Stimulated activated naive CD8-positive, alpha-beta T cell treated with anti-CD3 and anti-CD28 coated beads, Interleukin-15, Interleukin-2, amounts not matched to agents 100 U/mL and 50 U/mL, for 24 hours (primary cell): Measurements from ENCODE around the gene MYO9B.
A peak's percentile ranks its signal among the peaks of the same experiment; 100 is the strongest.

Experiments used
- ATAC-seq: fragments of 150-1000 bp; cut with Tn5 transposase; one replicate; pipeline ENCODE4 v1.10.0; 2021
- DNase-seq: peaks from one replicate; pipeline ENCODE4 v3.0.0; 2021

MYO9B gene

GRCh38 chr19:17214508-17215126 is 139.0 kb downstream of the MYO9B start:
- DNase-seq: no peak
- ATAC-seq: no peak

GRCh38 chr19:17215127-17215971 is 139.8 kb downstream of the MYO9B start, which contains the start of gene USE1:
Gene USE1 (plus strand): TSS chr19:17215357. CDS start chr19:17215406, 49 bp downstream.
- peak; percentile 85 for DNase-seq
- peak; percentile 95 for ATAC-seq

- ATAC-seq (no peak), DNase-seq (no peak)
These were observed 140.6 kb downstream of the MYO9B start for GRCh38 chr19:17216058-17216670.

- ATAC-seq (no peak), DNase-seq (no peak)
These were observed 143.7 kb downstream of the MYO9B start for GRCh38 chr19:17219286-17219685.

GRCh38 chr19:17220207-17220758 is 144.7 kb downstream of the MYO9B start:
- no peak for DNase-seq
- ATAC-seq: no peak

- ATAC-seq: no peak
- no peak for DNase-seq
These were observed 149.5 kb downstream of the MYO9B start for GRCh38 chr19:17225053-17225452.

GRCh38 chr19:17226002-17226933 is 150.7 kb downstream of the MYO9B start, which contains the start of gene OCEL1:
Gene OCEL1 (plus strand): TSS chr19:17226226. CDS start chr19:17226248, 22 bp downstream.
- peak; percentile 96 for ATAC-seq
- DNase-seq: peak; percentile 97

- ATAC-seq (no peak), DNase-seq (no peak)
These were observed 152.3 kb downstream of the MYO9B start for GRCh38 chr19:17227798-17228367.

- DNase-seq (no peak), ATAC-seq (no peak)
These were observed 154.3 kb downstream of the MYO9B start for GRCh38 chr19:17229890-17230289.

GRCh38 chr19:17232258-17232657 is 156.7 kb downstream of the MYO9B start:
- no peak for DNase-seq
- ATAC-seq: no peak

- ATAC-seq (peak; percentile 73), DNase-seq (peak; percentile 78)
These were observed 159.3 kb downstream of the MYO9B start for GRCh38 chr19:17234911-17235299.

- ATAC-seq (peak; percentile 82), DNase-seq (peak; percentile 76)
These were observed 159.9 kb downstream of the MYO9B start for GRCh38 chr19:17235300-17235970.

- DNase-seq (no peak), ATAC-seq (no peak)
These were observed 160.6 kb downstream of the MYO9B start for GRCh38 chr19:17235971-17236777.

- no peak for ATAC-seq
- DNase-seq: no peak
These were observed 161.4 kb downstream of the MYO9B start for GRCh38 chr19:17236811-17237543.

- DNase-seq: no peak
- ATAC-seq: no peak
These were observed 162.4 kb downstream of the MYO9B start for GRCh38 chr19:17237747-17238706.

GRCh38 chr19:17240062-17240752 is 164.6 kb downstream of the MYO9B start:
- DNase-seq: no peak
- no peak for ATAC-seq

GRCh38 chr19:17240826-17241399 is 165.3 kb downstream of the MYO9B start:
- DNase-seq: no peak
- no peak for ATAC-seq
